ENCODE results near the gene DRD2. TPM values are rescaled to one million over a fixed set of nuclear protein-coding genes. Genes with fewer than 3 reads are reported as not detected.

The DRD2 gene
- total RNA-seq, 4 donors from 2014 or later: 0.13 to 0.17 TPM; not detected in 2

DNA sequence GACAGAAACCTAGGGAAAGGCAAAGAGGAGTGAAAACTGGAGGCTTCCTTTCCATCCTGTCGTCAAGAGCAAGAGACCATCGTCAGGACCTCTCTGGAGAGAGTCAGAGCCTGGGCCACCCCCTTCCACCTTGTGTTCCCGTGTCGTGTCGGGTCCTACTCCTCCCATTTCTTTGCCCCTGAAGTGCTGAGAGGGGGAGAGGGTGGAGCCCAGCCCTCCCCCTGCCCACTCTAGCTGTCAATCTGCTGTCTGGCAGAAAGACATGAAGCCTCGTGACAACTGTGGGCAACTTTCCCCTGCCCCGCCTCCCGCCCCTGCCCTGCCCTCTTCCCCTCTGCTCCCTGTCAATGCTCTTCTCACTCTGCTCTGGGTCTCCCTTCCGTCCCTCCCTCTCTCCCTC lies 67.0 kb downstream of the DRD2 start:
- intact Hi-C loops (cut with DNase I): no loop called here
- no peaks in the 10 kb centered on the region for H3K9me3 ChIP-seq
- H3K27me3 ChIP-seq: no peaks in the 10 kb centered on the region
- no peak for DNase-seq (ENCODE audit: extremely low spot score)
- no peak overlapping the region for H3K4me3 ChIP-seq
- no peaks in the 10 kb centered on the region for H3K4me1 ChIP-seq
- 68% methylated on average over 8 of the region's 9 CpGs for WGBS
- TF ChIP-seq POLR2AphosphoS5 (IDR thresholded peaks at IDR 0.05): no peak
- no peak for TF ChIP-seq POLR2A (IDR thresholded peaks at IDR 0.05; ENCODE audit: low read depth)
- TF ChIP-seq EP300 (IDR thresholded peaks at IDR 0.05): no peak
- TF ChIP-seq, protein P1, sequence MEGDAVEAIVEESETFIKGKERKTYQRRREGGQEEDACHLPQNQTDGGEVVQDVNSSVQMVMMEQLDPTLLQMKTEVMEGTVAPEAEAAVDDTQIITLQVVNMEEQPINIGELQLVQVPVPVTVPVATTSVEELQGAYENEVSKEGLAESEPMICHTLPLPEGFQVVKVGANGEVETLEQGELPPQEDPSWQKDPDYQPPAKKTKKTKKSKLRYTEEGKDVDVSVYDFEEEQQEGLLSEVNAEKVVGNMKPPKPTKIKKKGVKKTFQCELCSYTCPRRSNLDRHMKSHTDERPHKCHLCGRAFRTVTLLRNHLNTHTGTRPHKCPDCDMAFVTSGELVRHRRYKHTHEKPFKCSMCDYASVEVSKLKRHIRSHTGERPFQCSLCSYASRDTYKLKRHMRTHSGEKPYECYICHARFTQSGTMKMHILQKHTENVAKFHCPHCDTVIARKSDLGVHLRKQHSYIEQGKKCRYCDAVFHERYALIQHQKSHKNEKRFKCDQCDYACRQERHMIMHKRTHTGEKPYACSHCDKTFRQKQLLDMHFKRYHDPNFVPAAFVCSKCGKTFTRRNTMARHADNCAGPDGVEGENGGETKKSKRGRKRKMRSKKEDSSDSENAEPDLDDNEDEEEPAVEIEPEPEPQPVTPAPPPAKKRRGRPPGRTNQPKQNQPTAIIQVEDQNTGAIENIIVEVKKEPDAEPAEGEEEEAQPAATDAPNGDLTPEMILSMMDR (IDR thresholded peaks at IDR 0.05): no peak
- H3K27ac ChIP-seq (replicated peaks in 1 of 4): no peak overlapping the region
- H3K36me3 ChIP-seq: no peaks in the 10 kb centered on the region

DNA sequence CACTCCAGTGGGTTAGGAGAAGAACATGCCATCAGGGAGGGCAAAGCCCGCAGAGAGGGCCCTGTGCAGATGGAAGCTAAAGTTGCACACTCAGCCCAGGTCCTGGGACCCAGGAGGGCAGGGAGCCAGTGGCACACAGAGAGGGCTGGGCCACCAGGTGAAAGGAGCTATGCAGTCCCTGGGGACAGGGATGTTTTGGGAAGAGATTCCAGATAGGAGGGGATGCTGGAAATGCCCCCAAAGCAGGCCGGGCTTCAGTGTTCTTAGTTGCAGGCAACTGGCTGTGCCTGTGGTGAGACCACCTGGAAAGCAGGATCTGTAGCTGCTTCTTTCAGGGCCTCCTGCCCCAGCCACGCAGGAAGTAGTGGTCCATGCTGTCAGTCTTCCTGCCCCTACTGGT lies 68.0 kb downstream of the DRD2 start:
- TF ChIP-seq EP300 (IDR thresholded peaks at IDR 0.05) (no peak), POLR2A (IDR thresholded peaks at IDR 0.05; ENCODE audit: low read depth) (no peak), POLR2AphosphoS5 (IDR thresholded peaks at IDR 0.05) (no peak)
- TF ChIP-seq, protein P1 (IDR thresholded peaks at IDR 0.05): no peak
- WGBS: 100% methylated on average over 2 of the region's 3 CpGs
- intact Hi-C loops (cut with DNase I): no loop called here
- no peak overlapping the region for H3K4me3 ChIP-seq
- no peaks in the 10 kb centered on the region for H3K9me3 ChIP-seq
- no peaks in the 10 kb centered on the region for H3K36me3 ChIP-seq
- H3K4me1 ChIP-seq: no peaks in the 10 kb centered on the region
- DNase-seq (ENCODE audit: extremely low spot score): no peak
- H3K27me3 ChIP-seq: no peaks in the 10 kb centered on the region
- H3K27ac ChIP-seq (replicated peaks in 1 of 4): no peak overlapping the region

DNA sequence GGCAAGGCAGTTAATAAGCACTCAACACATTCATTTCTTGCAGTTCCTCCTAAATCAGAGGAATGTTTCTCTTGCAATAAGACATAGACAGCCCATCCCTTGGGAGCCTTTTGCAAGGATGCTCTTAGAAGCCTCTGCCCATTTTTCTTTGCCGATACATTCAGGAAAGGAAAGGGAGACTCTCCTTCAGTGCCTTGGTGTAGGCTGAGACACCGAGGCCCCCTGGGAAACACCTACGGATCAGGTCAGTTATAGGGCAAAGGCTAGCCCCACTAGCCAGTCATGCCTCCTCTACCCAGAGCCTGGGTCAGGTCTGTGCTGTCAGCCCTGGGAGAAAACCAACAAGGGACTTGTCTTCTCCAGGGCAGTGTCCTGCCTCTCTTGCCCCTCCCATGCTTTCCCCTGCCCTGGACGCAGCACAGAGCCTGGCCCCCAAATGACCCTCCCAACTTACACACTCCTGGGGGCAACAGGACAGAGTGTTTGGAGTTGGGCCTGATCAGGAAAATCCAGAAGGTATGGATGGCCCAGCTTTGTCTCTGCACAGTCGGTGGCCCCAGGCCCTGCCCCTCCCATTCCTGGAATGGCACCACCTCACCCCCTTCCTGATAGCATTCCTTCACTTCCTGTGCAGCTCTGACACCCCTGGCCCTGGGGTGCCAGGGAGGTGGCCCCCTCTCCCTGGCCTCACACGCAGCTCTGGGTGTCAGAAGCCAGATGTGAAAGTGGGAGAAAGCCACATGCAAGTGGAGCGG lies 69.3 kb downstream of the DRD2 start:
- Histone ChIP-seq H3K27ac (replicated peaks in 1 of 4) (no peak overlapping the region), H3K36me3 (no peaks in the 10 kb centered on the region), H3K9me3 (no peaks in the 10 kb centered on the region), H3K4me3 (no peak overlapping the region), H3K4me1 (no peaks in the 10 kb centered on the region), H3K27me3 (no peaks in the 10 kb centered on the region)
- DNase-seq (ENCODE audit: extremely low spot score): no peak
- intact Hi-C loops (cut with DNase I): no loop called here
- 72% methylated on average over 7 of the region's 7 CpGs for WGBS
- TF ChIP-seq, protein P1 (IDR thresholded peaks at IDR 0.05): no peak
- no peak for TF ChIP-seq POLR2AphosphoS5 (IDR thresholded peaks at IDR 0.05)
- no peak for TF ChIP-seq EP300 (IDR thresholded peaks at IDR 0.05)
- TF ChIP-seq POLR2A (IDR thresholded peaks at IDR 0.05; ENCODE audit: low read depth): no peak

DNA sequence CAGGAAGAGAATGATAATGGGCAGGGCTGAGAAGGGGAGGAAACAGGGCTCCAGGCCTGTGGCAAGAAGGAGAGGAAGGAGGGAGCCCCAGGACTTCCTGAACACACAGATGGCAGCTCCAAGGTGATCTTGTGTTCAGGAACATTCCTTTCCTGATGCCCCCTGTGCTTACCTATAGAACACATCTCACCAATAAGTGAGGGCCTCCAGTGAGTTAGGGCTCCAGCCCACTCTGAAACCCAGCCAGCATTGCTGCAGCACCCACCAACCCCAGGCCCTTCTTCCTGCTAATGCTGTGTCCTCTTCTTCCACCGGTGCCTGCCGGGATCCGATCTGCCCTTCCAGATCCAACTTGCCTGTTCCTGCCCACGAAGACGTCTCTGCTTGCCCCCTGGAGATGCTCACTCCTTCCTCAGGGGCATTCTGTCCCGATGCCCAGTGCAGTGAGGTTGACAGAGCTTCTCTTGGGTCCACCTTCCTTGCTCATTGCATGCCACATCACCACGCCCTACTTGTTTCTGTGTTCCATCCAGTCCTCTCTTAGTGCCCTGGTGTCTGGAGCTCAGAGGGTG lies 70.3 kb downstream of the DRD2 start:
- Histone ChIP-seq H3K4me1 (no peaks in the 10 kb centered on the region), H3K27me3 (no peaks in the 10 kb centered on the region), H3K9me3 (no peaks in the 10 kb centered on the region), H3K36me3 (no peaks in the 10 kb centered on the region), H3K27ac (replicated peaks in 1 of 4) (no peak overlapping the region), H3K4me3 (no peak overlapping the region)
- TF ChIP-seq POLR2AphosphoS5 (IDR thresholded peaks at IDR 0.05) (no peak), EP300 (IDR thresholded peaks at IDR 0.05) (no peak), POLR2A (IDR thresholded peaks at IDR 0.05; ENCODE audit: low read depth) (no peak)
- TF ChIP-seq, protein P1 (IDR thresholded peaks at IDR 0.05): no peak
- no peak for DNase-seq (ENCODE audit: extremely low spot score)
- intact Hi-C loops (cut with DNase I): no loop called here
- WGBS: 87% methylated on average over 7 of the region's 7 CpGs

All from esophagus muscularis mucosa (tissue), 4 donors.